Breast epithelium (tissue), 4 donors: ENCODE data around the gene MACROD2. TPM values are rescaled to one million over a fixed set of nuclear protein-coding genes. Genes with fewer than 3 reads are reported as not detected.

Source experiments
- DNase-seq, 2 donors: peaks; one replicate each; pipeline ENCODE4 v3.0.0-alpha.2; 2019; ENCODE audit warnings: low spot score in 2 of 2
- H3K27ac ChIP-seq, 2 donors: fragments of 200-600 bp; sonication (generic) in 1 of 2; one replicate each; pipeline ENCODE4 v1.5.1; 2016 to 2019; ENCODE audit warnings: mild to moderate bottlenecking in 1 of 2
- H3K27me3 ChIP-seq, 2 donors: fragments of 200-600 bp; sonication (generic) in 1 of 2; one replicate each; pipeline versions ENCODE4 v1.5.1 to v1.6.0; 2017 to 2019; ENCODE audit warnings: control low read depth in 1 of 2, mild to moderate bottlenecking in 1 of 2
- H3K36me3 ChIP-seq: fragments of 200-600 bp; one replicate; pipeline ENCODE4 v1.5.1; 2019
- H3K4me1 ChIP-seq, 2 donors: fragments of 200-600 bp; sonication (generic); one replicate each; pipeline ENCODE4 v1.5.1; 2016 to 2019; ENCODE audit warnings: control low read depth in 1 of 2
- H3K4me3 ChIP-seq, 3 donors: fragments of 200-600 bp; sonication (generic); 1 replicate in 2 of 3; 2 replicates in 1 of 3; pipeline ENCODE4 v1.5.1; 2016 to 2019; ENCODE audit warnings: mild to moderate bottlenecking in 3 of 3, moderate library complexity in 2 of 3
- H3K9me3 ChIP-seq, 2 donors: fragments of 200-600 bp; sonication (generic) in 1 of 2; one replicate each; pipeline ENCODE4 v1.5.1; 2016 to 2019; ENCODE audit warnings: control low read depth in 1 of 2
- POLR2A ChIP-seq: fragments of 450-650 bp; IDR thresholded peaks from one replicate; pipeline ENCODE4 v1.6.1; 2016; ENCODE audit warnings: antibody characterized with exemption, mild to moderate bottlenecking, moderate library complexity
- POLR2AphosphoS5 ChIP-seq, 3 donors: sonication (generic); formaldehyde crosslinking; IDR thresholded peaks; one replicate each; pipeline ENCODE4 v1.6.1; 2017; ENCODE audit warnings: antibody characterized with exemption in 3 of 3
- intact Hi-C: fragments of 100-400 bp; cut with DNase I; formaldehyde crosslinking; loops from one replicate; pipeline ENCODE4 v1.15.1; 2023; ENCODE audit warnings: low total_unique reads
- total RNA-seq, 3 donors: library from RNA; depleted of rRNA; stranded (reverse); fragments of >200 nt; gene quantifications; one replicate each; pipeline ENCODE4 v1.1.0, GENCODE V29; 2016
- TF ChIP-seq, protein P1 (sequence below), 3 donors: fragments of 450-650 bp; IDR thresholded peaks; one replicate each; pipeline ENCODE4 v1.5.1; 2016 to 2017; ENCODE audit warnings: antibody characterized with exemption in 3 of 3, mild to moderate bottlenecking in 3 of 3, moderate library complexity in 3 of 3

The MACROD2 gene
- total RNA-seq, 3 donors from 2014 or later = 6.7 to 26.8 (median 8.8) TPM

DNA sequence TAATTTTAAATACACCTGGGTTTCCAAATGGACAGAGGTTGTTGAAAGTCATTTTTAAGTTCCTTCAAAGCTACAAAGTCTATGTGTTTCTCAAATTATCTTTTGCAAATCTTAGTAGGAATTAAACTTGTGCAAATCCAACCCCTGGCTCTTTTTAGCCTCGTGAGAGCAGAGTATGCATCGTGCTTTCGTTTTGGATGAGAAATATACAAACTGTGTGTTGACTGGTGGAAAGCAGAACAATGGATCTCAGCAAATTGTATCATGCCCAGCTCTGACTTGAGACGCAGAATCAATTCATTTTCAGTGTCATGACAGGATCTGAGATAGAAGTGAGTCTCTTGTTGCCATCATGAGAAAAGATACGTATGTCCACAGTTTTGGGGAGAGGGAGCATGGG lies 884.5 kb downstream of the MACROD2 start:
- H3K9me3 ChIP-seq = no peaks in the 10 kb centered on the region
- H3K4me1 ChIP-seq = no peaks in the 10 kb centered on the region
- no peak for DNase-seq
- TF ChIP-seq POLR2AphosphoS5 (IDR thresholded peaks at IDR 0.05) = no peak
- TF ChIP-seq, protein P1, sequence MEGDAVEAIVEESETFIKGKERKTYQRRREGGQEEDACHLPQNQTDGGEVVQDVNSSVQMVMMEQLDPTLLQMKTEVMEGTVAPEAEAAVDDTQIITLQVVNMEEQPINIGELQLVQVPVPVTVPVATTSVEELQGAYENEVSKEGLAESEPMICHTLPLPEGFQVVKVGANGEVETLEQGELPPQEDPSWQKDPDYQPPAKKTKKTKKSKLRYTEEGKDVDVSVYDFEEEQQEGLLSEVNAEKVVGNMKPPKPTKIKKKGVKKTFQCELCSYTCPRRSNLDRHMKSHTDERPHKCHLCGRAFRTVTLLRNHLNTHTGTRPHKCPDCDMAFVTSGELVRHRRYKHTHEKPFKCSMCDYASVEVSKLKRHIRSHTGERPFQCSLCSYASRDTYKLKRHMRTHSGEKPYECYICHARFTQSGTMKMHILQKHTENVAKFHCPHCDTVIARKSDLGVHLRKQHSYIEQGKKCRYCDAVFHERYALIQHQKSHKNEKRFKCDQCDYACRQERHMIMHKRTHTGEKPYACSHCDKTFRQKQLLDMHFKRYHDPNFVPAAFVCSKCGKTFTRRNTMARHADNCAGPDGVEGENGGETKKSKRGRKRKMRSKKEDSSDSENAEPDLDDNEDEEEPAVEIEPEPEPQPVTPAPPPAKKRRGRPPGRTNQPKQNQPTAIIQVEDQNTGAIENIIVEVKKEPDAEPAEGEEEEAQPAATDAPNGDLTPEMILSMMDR (IDR thresholded peaks at IDR 0.05) = no peak
- no peak for TF ChIP-seq POLR2A
- no peak overlapping the region for H3K4me3 ChIP-seq
- no peak overlapping the region for H3K27ac ChIP-seq
- no peaks in the 10 kb centered on the region for H3K27me3 ChIP-seq
- intact Hi-C loops = no loop called here
- no peaks in the 10 kb centered on the region for H3K36me3 ChIP-seq

DNA sequence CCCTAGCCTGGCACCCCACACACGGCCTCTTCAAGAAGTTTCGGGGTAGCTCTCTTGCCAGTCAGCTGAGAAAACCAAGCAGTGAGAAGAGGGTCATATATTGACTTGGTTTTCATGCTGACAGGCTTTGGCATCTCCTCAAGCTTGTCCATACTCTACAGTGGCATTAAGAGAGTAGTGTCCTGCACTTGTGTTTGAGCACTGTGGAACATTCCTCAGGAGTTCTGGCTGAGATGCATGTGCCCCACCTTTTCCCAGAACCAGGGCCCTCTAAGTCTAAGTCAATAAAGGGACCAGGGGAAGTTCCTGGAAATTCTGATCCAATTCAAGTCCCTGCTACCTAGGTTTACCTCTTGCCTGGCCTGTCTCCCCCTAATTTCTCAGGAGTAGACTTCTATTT lies 886.2 kb downstream of the MACROD2 start:
- Histone ChIP-seq H3K27me3 (no peaks in the 10 kb centered on the region), H3K9me3 (no peaks in the 10 kb centered on the region), H3K36me3 (no peaks in the 10 kb centered on the region), H3K4me1 (no peaks in the 10 kb centered on the region), H3K4me3 (no peak overlapping the region), H3K27ac (no peak overlapping the region)
- intact Hi-C loops = no loop called here
- TF ChIP-seq, protein P1 (IDR thresholded peaks at IDR 0.05) = no peak
- TF ChIP-seq POLR2A (no peak), POLR2AphosphoS5 (IDR thresholded peaks at IDR 0.05) (no peak)
- DNase-seq = no peak

DNA sequence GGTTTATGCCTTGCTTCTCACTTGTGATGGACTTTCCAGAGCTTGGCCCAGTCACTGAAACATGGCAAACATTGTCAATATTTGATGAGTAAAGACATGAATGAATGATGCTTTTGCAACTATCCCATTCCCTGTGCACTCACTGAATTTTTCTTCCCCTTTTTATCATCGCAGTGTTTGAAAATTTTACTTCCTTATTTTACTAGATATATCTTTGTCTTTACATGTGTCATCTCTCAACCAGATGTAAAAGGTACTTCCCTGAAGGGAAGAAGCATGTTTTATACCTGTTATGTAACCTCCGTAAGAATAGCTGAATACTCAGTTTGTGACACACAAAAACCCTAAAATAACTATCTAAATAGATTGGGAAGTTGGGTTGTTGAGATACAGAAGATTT lies 886.8 kb downstream of the MACROD2 start:
- no peaks in the 10 kb centered on the region for H3K36me3 ChIP-seq
- H3K27ac ChIP-seq = no peak overlapping the region
- no peaks in the 10 kb centered on the region for H3K27me3 ChIP-seq
- no peaks in the 10 kb centered on the region for H3K9me3 ChIP-seq
- H3K4me1 ChIP-seq = no peaks in the 10 kb centered on the region
- intact Hi-C loops = no loop called here
- TF ChIP-seq POLR2A (no peak), POLR2AphosphoS5 (IDR thresholded peaks at IDR 0.05) (no peak)
- TF ChIP-seq, protein P1 (IDR thresholded peaks at IDR 0.05) = no peak
- no peak for DNase-seq
- H3K4me3 ChIP-seq = no peak overlapping the region

DNA sequence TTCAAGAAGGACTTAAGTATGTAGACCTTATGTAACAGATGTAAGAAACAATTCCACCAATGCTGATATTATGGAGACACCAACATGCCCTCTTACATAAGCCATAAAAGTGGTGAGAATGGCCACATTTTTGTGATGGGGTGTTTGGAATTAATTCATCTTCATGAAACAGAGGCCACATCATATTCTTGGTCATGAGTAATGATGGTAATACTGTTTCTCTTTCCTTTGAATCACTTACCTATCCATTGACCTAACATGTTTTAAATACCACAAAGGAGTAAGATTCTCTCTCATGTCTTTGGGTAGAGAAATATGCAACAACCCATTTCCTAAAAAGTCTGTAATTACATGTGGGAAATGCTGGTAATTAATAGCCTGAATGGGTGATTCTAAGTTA lies 887.5 kb downstream of the MACROD2 start:
- DNase-seq = no peak
- no peaks in the 10 kb centered on the region for H3K36me3 ChIP-seq
- H3K9me3 ChIP-seq = no peaks in the 10 kb centered on the region
- H3K27ac ChIP-seq = no peak overlapping the region
- no peaks in the 10 kb centered on the region for H3K4me1 ChIP-seq
- intact Hi-C loops = no loop called here
- H3K4me3 ChIP-seq = no peak overlapping the region
- H3K27me3 ChIP-seq = no peaks in the 10 kb centered on the region
- no peak for TF ChIP-seq POLR2A
- TF ChIP-seq POLR2AphosphoS5 (IDR thresholded peaks at IDR 0.05) = no peak
- TF ChIP-seq, protein P1 (IDR thresholded peaks at IDR 0.05) = no peak

DNA sequence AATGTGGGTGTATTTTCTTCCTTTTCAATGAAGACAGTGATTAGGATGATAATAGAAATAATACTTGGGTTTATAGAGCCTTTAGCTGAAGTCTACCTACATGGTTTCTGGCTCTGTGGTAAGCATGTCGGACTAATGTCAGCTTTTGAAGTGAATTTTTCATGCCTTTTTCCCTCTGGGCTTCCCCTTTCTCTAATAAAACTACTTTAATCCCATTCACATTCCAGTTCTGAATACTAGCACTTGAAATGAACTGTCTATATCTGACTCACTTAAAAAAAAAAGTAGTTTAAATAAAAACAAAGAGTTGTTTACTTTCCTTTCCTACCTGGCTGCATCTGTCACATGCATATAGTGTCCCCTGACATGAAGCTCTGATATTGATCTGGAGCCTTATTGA lies 888.0 kb downstream of the MACROD2 start:
- DNase-seq = no peak
- Histone ChIP-seq H3K36me3 (no peaks in the 10 kb centered on the region), H3K27me3 (no peaks in the 10 kb centered on the region), H3K27ac (no peak overlapping the region), H3K4me3 (no peak overlapping the region), H3K9me3 (no peaks in the 10 kb centered on the region), H3K4me1 (no peaks in the 10 kb centered on the region)
- intact Hi-C loops = no loop called here
- TF ChIP-seq POLR2A (no peak), POLR2AphosphoS5 (IDR thresholded peaks at IDR 0.05) (no peak)
- TF ChIP-seq, protein P1 (IDR thresholded peaks at IDR 0.05) = no peak
